HCT116 (cell line): ENCODE data around the gene ZNF213. TPM values are rescaled to one million over a fixed set of nuclear protein-coding genes. Genes with fewer than 3 reads are reported as not detected.

ENCODE experiments used
- ATAC-seq: fragments of 200-7000 bp; cut with Tn5 transposase; 2 replicates; pipeline ENCODE4 v1.9.1; 2020; ENCODE audit warnings: mild to moderate bottlenecking, moderate library complexity
- BruUV-seq: library from RNA; stranded (reverse); fragments of 400-500 nt; replicated peaks from 2 replicates; lab custom pipeline; 2021; lab: Mats Ljungman, UMichigan
- CTCF ChIA-PET: fragments of 300-600 bp; sonication (Branson Sonifier 250); formaldehyde crosslinking; loops from one replicate; lab custom pipeline; 2021; ENCODE audit warnings: antibody characterized with exemption; lab: Charles Lee
- POLR2A ChIA-PET: fragments of 300-600, 350-600 bp; sonication (Branson Sonifier 250); formaldehyde crosslinking; loops from one replicate; lab custom pipeline; 2021; ENCODE audit warnings: antibody characterized with exemption; lab: Charles Lee
- RAD21 ChIA-PET, 2 experiments: fragments of 300-600 bp; sonication (Branson Sonifier 250); formaldehyde crosslinking; loops; one replicate each; lab custom pipeline; 2023; ENCODE audit warnings: low total read pairs in 2 of 2; ENCODE audit not compliant: uncharacterized antibody in 2 of 2, unreplicated experiment in 2 of 2, low non-redundant PET in 1 of 2; lab: Charles Lee
- DNase-seq: peaks from one replicate; pipeline ENCODE4 v3.0.0-alpha.2; 2010; ENCODE audit warnings: low read depth, low spot score
- H2AFZ ChIP-seq: fragments of 200-600 bp; shearing (Covaris generic), sonication (generic); 2 replicates; pipeline ENCODE4 v1.6.1; 2017; ENCODE audit warnings: low read depth, mixed run types, mixed read lengths, antibody characterized with exemption, low read length; ENCODE audit not compliant: poor library complexity, severe bottlenecking
- H3K27ac ChIP-seq: 2 replicates; pipeline ENCODE4 v1.5.1; 2012; ENCODE audit warnings: low read depth, low read length
- H3K27me3 ChIP-seq: fragments of 200-600 bp; sonication (generic); 2 replicates; pipeline ENCODE4 v1.6.1; 2016; ENCODE audit warnings: mixed run types, low read length, mixed read lengths; ENCODE audit not compliant: insufficient read depth
- H3K36me3 ChIP-seq, 2 experiments: fragments of 200-500 bp in 1 of 2; fragments of 200-600 bp in 1 of 2; sonication (Bioruptor generic) in 1 of 2; sonication (generic) in 1 of 2; 2 replicates each; pipeline versions ENCODE4 v1.5.1 to v1.6.1; 2014 to 2016; ENCODE audit warnings: low read length in 2 of 2, inconsistent platforms in 1 of 2, mixed read lengths in 1 of 2, mixed run types in 1 of 2; ENCODE audit not compliant: insufficient read depth in 2 of 2, control insufficient read depth in 1 of 2
- H3K4me1 ChIP-seq, 2 experiments: fragments of 200-600 bp in 1 of 2; sonication (generic) in 1 of 2; 2 replicates each; pipeline versions ENCODE4 v1.5.1 to v1.6.1; 2012 to 2017; ENCODE audit warnings: low read length in 2 of 2, inconsistent platforms in 1 of 2, mild to moderate bottlenecking in 1 of 2, mixed read lengths in 1 of 2, mixed run types in 1 of 2, moderate library complexity in 1 of 2; ENCODE audit not compliant: insufficient read depth in 2 of 2, control insufficient read depth in 1 of 2
- H3K4me2 ChIP-seq: fragments of 200-600 bp; sonication (generic); 2 replicates; pipeline ENCODE4 v1.6.1; 2017; ENCODE audit warnings: mixed run types, low read length, mixed read lengths
- H3K4me3 ChIP-seq, 2 experiments: fragments of 200-600 bp in 1 of 2; sonication (generic) in 1 of 2; replicated peaks in 1 of 2; 2 replicates each; pipeline ENCODE4 v1.5.1; 2011 to 2016; ENCODE audit warnings: low read length in 2 of 2, control low read depth in 1 of 2, low read depth in 1 of 2, mild to moderate bottlenecking in 1 of 2, mixed read lengths in 1 of 2, mixed run types in 1 of 2
- H3K79me2 ChIP-seq: fragments of 200-600 bp; sonication (generic); 2 replicates; pipeline ENCODE4 v1.6.1; 2017; ENCODE audit warnings: mild to moderate bottlenecking, mixed run types, low read length, moderate library complexity, mixed read lengths; ENCODE audit not compliant: insufficient read depth
- H3K9ac ChIP-seq: fragments of 200-600 bp; sonication (generic); 2 replicates; pipeline ENCODE4 v1.6.1; 2016; ENCODE audit warnings: low read length, mixed read lengths
- H3K9me2 ChIP-seq: fragments of 200-600 bp; sonication (generic), shearing (Covaris generic); 2 replicates; pipeline ENCODE4 v1.6.1; 2017; ENCODE audit warnings: mixed run types, mild to moderate bottlenecking, moderate library complexity; ENCODE audit not compliant: insufficient read depth
- H3K9me3 ChIP-seq, 2 experiments: fragments of 200-500 bp in 1 of 2; fragments of 200-600 bp in 1 of 2; sonication (Bioruptor generic) in 1 of 2; sonication (generic) in 1 of 2; 2 replicates each; pipeline ENCODE4 v1.6.1; 2014 to 2017; ENCODE audit warnings: low read length in 2 of 2, mixed read lengths in 2 of 2, inconsistent platforms in 1 of 2, low read depth in 1 of 2, mild to moderate bottlenecking in 1 of 2, mixed run types in 1 of 2, moderate library complexity in 1 of 2; ENCODE audit not compliant: control insufficient read depth in 1 of 2, insufficient read depth in 1 of 2
- H4K20me1 ChIP-seq: fragments of 200-600 bp; sonication (generic), shearing (Covaris generic); 2 replicates; pipeline ENCODE4 v1.6.1; 2017; ENCODE audit warnings: mixed run types, mild to moderate bottlenecking, moderate library complexity; ENCODE audit not compliant: insufficient read depth
- CBX3 ChIP-seq: IDR thresholded peaks from 2 replicates; pipeline ENCODE4 v1.6.1; 2012; ENCODE audit warnings: low read depth
- CEBPB ChIP-seq: IDR thresholded peaks from 2 replicates; pipeline ENCODE4 v1.6.1; 2012; ENCODE audit warnings: low read depth
- CTCF ChIP-seq, 3 experiments: fragments of 200-600 bp in 1 of 3; sonication (generic) in 1 of 3; IDR thresholded peaks in 2 of 3; conservative IDR thresholded peaks in 1 of 3; 2 replicates each; pipeline ENCODE4 v1.5.1; 2012 to 2017; ENCODE audit warnings: low read depth in 2 of 3, low read length in 2 of 3, antibody characterized with exemption in 1 of 3, borderline replicate concordance in 1 of 3, control low read depth in 1 of 3, mild to moderate bottlenecking in 1 of 3, mixed read lengths in 1 of 3, mixed run types in 1 of 3, moderate library complexity in 1 of 3; ENCODE audit not compliant: insufficient read depth in 1 of 3
- EGR1 ChIP-seq: IDR thresholded peaks from 2 replicates; pipeline ENCODE4 v1.6.1; 2012; ENCODE audit warnings: low read depth
- ELF1 ChIP-seq: IDR thresholded peaks from 2 replicates; pipeline ENCODE4 v1.6.1; 2012; ENCODE audit warnings: low read depth, borderline replicate concordance
- EZH2 ChIP-seq: fragments of 200-600 bp; sonication (generic); IDR thresholded peaks from 2 replicates; pipeline ENCODE4 v1.6.1; 2017; ENCODE audit warnings: antibody characterized with exemption, mixed run types
- EZH2phosphoT487 ChIP-seq: fragments of 200-600 bp; IDR thresholded peaks from 2 replicates; pipeline ENCODE4 v1.6.1; 2018; ENCODE audit warnings: antibody characterized with exemption, borderline replicate concordance
- FOSL1 ChIP-seq: IDR thresholded peaks from 2 replicates; pipeline ENCODE4 v1.6.1; 2012; ENCODE audit warnings: low read depth
- JUND ChIP-seq: IDR thresholded peaks from 2 replicates; pipeline ENCODE4 v1.6.1; 2012
- MAX ChIP-seq: IDR thresholded peaks from 2 replicates; pipeline ENCODE4 v1.6.1; 2012
- POLR2A ChIP-seq: IDR thresholded peaks from 2 replicates; pipeline ENCODE4 v1.7.0; 2011; ENCODE audit warnings: borderline replicate concordance; ENCODE audit not compliant: insufficient read depth, insufficient read length; ENCODE audit errors: extremely low read depth
- RAD21 ChIP-seq: IDR thresholded peaks from 2 replicates; pipeline ENCODE4 v1.6.1; 2012; ENCODE audit warnings: low read depth, mild to moderate bottlenecking
- SIN3A ChIP-seq: IDR thresholded peaks from 2 replicates; pipeline ENCODE4 v1.6.1; 2012; ENCODE audit warnings: low read depth
- SP1 ChIP-seq: IDR thresholded peaks from 2 replicates; pipeline ENCODE4 v1.6.1; 2012; ENCODE audit warnings: low read depth
- TCF7L2 ChIP-seq: IDR thresholded peaks from 2 replicates; pipeline ENCODE4 v1.7.0; 2011; ENCODE audit warnings: borderline replicate concordance, inconsistent platforms; ENCODE audit not compliant: insufficient read depth, insufficient read length; ENCODE audit errors: extremely low read depth
- YY1 ChIP-seq: IDR thresholded peaks from 2 replicates; pipeline ENCODE4 v1.6.1; 2011; ENCODE audit warnings: low read length, low read depth, moderate library complexity, mild to moderate bottlenecking; ENCODE audit not compliant: insufficient replicate concordance; ENCODE audit errors: extremely low read depth
- ZBTB33 ChIP-seq: IDR thresholded peaks from 2 replicates; pipeline ENCODE4 v1.6.1; 2011; ENCODE audit warnings: mild to moderate bottlenecking, low read length, moderate library complexity; ENCODE audit not compliant: insufficient replicate concordance; ENCODE audit errors: extremely low read depth
- intact Hi-C: fragments of 100-400 bp; cut with micrococcal nuclease; formaldehyde crosslinking; loops from 2 replicates; pipeline ENCODE4 v1.10.0; 2022
- total RNA-seq: library from RNA; stranded (reverse); gene quantifications from one replicate; pipeline ENCODE4 v1.2.1, GENCODE V29; 2021; ENCODE audit not compliant: unreplicated experiment
- TF ChIP-seq, protein P1 (sequence below): IDR thresholded peaks from 2 replicates; pipeline ENCODE4 v1.6.1; 2012; ENCODE audit warnings: low read depth

ZNF213 gene
- total RNA-seq, 1 experiment from 2014 or later, result 11.0 TPM

DNA sequence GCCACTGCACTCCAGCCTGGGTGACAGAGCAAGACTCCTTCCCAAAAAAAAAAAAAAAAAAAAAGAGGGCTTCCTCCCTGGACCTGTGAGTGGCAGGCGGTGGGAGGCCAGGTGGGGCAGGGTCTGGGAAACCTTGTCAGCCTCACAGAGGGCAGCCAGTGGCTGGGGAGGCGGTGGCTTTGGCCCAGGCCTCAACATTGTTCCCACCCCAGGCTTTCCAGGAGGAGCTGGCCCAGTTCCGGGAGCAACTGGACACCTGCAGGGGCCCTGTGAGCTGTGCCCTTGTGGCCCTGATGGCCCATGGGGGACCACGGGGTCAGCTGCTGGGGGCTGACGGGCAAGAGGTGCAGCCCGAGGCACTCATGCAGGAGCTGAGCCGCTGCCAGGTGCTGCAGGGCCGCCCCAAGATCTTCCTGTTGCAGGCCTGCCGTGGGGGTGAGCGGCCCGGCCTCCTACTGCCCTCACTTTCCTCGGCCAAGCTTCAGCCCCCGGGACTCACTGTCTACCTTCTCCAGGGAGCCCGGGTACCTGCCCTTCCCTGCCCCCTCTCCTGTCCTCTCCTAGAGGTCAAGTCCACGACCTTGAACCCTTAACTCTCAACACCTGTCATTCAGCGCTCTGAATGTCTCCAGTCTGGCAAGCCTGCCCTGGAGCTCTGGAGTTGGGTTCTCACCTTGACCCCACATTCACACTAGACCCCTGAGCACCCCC, 12.4 kb downstream of the ZNF213 start (continued):
- TF ChIP-seq SIN3A, result no peak

DNA sequence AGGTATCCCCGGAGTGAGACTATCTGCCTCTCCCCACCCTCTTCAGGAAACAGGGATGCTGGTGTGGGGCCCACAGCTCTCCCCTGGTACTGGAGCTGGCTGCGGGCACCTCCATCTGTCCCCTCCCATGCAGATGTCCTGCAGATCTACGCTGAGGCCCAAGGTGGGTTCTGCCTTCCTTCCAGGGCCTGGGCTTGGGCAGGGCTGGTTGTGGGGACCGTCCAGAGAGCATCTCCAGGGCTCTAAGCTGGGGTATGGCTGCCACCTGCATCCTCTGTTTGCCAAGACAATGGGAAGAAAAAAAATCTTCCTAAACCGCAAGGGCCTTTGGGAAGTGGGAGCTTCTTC, 12.9 kb downstream of the ZNF213 start:
- no peak for DNase-seq
- no peaks in the 10 kb centered on the region for H3K9me3 ChIP-seq
- no peaks in the 10 kb centered on the region for H3K36me3 ChIP-seq
- no peak overlapping the region for H3K27ac ChIP-seq
- no peak overlapping the region for H3K4me3 ChIP-seq
- no TSS peak for BruUV-seq
- POLR2A ChIA-PET, result interaction anchor here (1.0 to 1.6 kb wide), 2 partner anchors 13 to 24 kb away, joined by 3 to 4 read pairs; partner anchors contain the start of gene ZNF213
- RAD21 ChIA-PET, result no interaction called here
- H3K4me2 ChIP-seq, result no peak overlapping the region
- no peak for ATAC-seq
- no peaks in the 10 kb centered on the region for H3K27me3 ChIP-seq
- intact Hi-C loops, result no loop called here
- no peak overlapping the region for H3K9ac ChIP-seq
- H3K79me2 ChIP-seq, result no peaks in the 10 kb centered on the region
- H4K20me1 ChIP-seq, result no peaks in the 10 kb centered on the region
- H2AFZ ChIP-seq, result no peak overlapping the region
- no peaks in the 10 kb centered on the region for H3K9me2 ChIP-seq
- CTCF ChIA-PET, result interaction anchor here (1.0 to 1.4 kb wide), 3 partner anchors 13 to 18 kb away, joined by 3 to 4 read pairs (median 3); partner anchors contain the start of gene ZNF213
- peaks cover 8 to 38% of the 10 kb centered on the region in 2 experiments for H3K4me1 ChIP-seq
- TF ChIP-seq ELF1, result no peak
- no peak for TF ChIP-seq CTCF (IDR thresholded peaks at IDR 0.05 in 2 of 3, conservative IDR thresholded peaks at IDR 0.05 in 1 of 3; ENCODE audit: borderline replicate concordance in 1 of 3, insufficient read depth in 1 of 3, low read depth in 2 of 3, low read length in 2 of 3)
- TF ChIP-seq, protein P1, sequence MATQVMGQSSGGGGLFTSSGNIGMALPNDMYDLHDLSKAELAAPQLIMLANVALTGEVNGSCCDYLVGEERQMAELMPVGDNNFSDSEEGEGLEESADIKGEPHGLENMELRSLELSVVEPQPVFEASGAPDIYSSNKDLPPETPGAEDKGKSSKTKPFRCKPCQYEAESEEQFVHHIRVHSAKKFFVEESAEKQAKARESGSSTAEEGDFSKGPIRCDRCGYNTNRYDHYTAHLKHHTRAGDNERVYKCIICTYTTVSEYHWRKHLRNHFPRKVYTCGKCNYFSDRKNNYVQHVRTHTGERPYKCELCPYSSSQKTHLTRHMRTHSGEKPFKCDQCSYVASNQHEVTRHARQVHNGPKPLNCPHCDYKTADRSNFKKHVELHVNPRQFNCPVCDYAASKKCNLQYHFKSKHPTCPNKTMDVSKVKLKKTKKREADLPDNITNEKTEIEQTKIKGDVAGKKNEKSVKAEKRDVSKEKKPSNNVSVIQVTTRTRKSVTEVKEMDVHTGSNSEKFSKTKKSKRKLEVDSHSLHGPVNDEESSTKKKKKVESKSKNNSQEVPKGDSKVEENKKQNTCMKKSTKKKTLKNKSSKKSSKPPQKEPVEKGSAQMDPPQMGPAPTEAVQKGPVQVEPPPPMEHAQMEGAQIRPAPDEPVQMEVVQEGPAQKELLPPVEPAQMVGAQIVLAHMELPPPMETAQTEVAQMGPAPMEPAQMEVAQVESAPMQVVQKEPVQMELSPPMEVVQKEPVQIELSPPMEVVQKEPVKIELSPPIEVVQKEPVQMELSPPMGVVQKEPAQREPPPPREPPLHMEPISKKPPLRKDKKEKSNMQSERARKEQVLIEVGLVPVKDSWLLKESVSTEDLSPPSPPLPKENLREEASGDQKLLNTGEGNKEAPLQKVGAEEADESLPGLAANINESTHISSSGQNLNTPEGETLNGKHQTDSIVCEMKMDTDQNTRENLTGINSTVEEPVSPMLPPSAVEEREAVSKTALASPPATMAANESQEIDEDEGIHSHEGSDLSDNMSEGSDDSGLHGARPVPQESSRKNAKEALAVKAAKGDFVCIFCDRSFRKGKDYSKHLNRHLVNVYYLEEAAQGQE, result no peak
- TF ChIP-seq TCF7L2, result no peak
- no peak for TF ChIP-seq MAX
- TF ChIP-seq YY1, result no peak
- TF ChIP-seq CEBPB, result no peak
- no peak for TF ChIP-seq CBX3
- TF ChIP-seq EZH2phosphoT487, result no peak
- TF ChIP-seq POLR2A, result no peak
- TF ChIP-seq EZH2, result no peak
- TF ChIP-seq FOSL1, result no peak
- no peak for TF ChIP-seq ZBTB33
- no peak for TF ChIP-seq RAD21
- no peak for TF ChIP-seq EGR1
- TF ChIP-seq SP1, result no peak
- TF ChIP-seq SIN3A, result no peak
- TF ChIP-seq JUND, result no peak
